ENCODE measurements around the gene TNFRSF11A. TPM values are rescaled to one million over a fixed set of nuclear protein-coding genes. Genes with fewer than 3 reads are reported as not detected.

Gene TNFRSF11A
- total RNA-seq, 2 experiments from 2014 or later, result 1.7 TPM

GRCh38 chr18:62341473-62341872 lies 16.4 kb downstream of the TNFRSF11A start:
- H3K27ac Mint-ChIP-seq, result no peak overlapping the region
- intact Hi-C loops (cut with DNase I, micrococcal nuclease), result no loop called here
- TF ChIP-seq, protein P1, sequence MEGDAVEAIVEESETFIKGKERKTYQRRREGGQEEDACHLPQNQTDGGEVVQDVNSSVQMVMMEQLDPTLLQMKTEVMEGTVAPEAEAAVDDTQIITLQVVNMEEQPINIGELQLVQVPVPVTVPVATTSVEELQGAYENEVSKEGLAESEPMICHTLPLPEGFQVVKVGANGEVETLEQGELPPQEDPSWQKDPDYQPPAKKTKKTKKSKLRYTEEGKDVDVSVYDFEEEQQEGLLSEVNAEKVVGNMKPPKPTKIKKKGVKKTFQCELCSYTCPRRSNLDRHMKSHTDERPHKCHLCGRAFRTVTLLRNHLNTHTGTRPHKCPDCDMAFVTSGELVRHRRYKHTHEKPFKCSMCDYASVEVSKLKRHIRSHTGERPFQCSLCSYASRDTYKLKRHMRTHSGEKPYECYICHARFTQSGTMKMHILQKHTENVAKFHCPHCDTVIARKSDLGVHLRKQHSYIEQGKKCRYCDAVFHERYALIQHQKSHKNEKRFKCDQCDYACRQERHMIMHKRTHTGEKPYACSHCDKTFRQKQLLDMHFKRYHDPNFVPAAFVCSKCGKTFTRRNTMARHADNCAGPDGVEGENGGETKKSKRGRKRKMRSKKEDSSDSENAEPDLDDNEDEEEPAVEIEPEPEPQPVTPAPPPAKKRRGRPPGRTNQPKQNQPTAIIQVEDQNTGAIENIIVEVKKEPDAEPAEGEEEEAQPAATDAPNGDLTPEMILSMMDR (IDR thresholded peaks at IDR 0.05), result no peak
- no peak overlapping the region for H3K4me3 Mint-ChIP-seq
- no peak overlapping the region for H3K4me3 ChIP-seq (ENCODE audit: low read length)
- H3K9me3 ChIP-seq (ENCODE audit: control insufficient read depth in 1 of 2, insufficient read depth in 1 of 2, low read length in 2 of 2), result no peaks in the 10 kb centered on the region
- no peaks in the 10 kb centered on the region for H3K36me3 ChIP-seq (ENCODE audit: insufficient read depth, low read length)
- peaks cover 5 to 6% of the 10 kb centered on the region in 2 experiments for H3K27me3 ChIP-seq (ENCODE audit: control insufficient read depth in 1 of 2, insufficient read depth in 2 of 2, low read length in 2 of 2)
- H3K4me1 ChIP-seq (ENCODE audit: insufficient read depth, low read length), result no peaks in the 10 kb centered on the region
- CTCF ChIA-PET, result no interaction called here
- POLR2A ChIA-PET, result no interaction called here
- H3K27me3 Mint-ChIP-seq, result peaks cover 16% of the 10 kb centered on the region
- ATAC-seq (ENCODE audit: poor library complexity) (no peak), DNase-seq (no peak)
- no peaks in the 10 kb centered on the region for H3K36me3 Mint-ChIP-seq (ENCODE audit: low read depth)
- H3K9me3 Mint-ChIP-seq, result no peaks in the 10 kb centered on the region
- H3K4me1 Mint-ChIP-seq (ENCODE audit: low read depth), result no peaks in the 10 kb centered on the region
- H3K27ac ChIP-seq (ENCODE audit: low read depth in 1 of 2, low read length in 2 of 2), result no peak overlapping the region

DNA sequence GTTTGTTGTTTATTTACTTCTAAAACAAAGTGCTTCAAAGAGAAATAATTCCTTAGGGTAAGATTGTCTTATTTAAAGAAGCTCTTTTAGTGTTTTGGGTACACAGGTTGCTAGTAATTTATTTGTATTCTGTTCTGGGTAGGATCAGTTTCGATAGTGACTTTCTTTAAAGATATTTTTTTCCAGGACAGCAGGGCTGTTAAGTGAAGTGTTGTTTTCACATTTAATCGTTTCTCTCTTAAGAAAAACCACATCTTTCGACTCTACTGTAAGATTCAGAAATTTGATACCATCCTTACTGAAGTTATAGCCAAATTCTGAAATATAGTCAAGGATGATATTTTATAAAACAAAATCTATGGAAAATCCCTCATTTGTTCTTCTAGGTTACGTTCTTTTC lies 17.8 kb downstream of the TNFRSF11A start:
- H3K4me3 ChIP-seq (ENCODE audit: low read length), result no peak overlapping the region
- no peaks in the 10 kb centered on the region for H3K4me1 ChIP-seq (ENCODE audit: insufficient read depth, low read length)
- H3K27ac ChIP-seq (ENCODE audit: low read depth in 1 of 2, low read length in 2 of 2), result no peak overlapping the region
- TF ChIP-seq, protein P1 (IDR thresholded peaks at IDR 0.05), result no peak
- no peaks in the 10 kb centered on the region for H3K36me3 Mint-ChIP-seq (ENCODE audit: low read depth)
- H3K27ac Mint-ChIP-seq, result no peak overlapping the region
- H3K27me3 ChIP-seq (ENCODE audit: control insufficient read depth in 1 of 2, insufficient read depth in 2 of 2, low read length in 2 of 2), result peaks cover 5 to 6% of the 10 kb centered on the region in 2 experiments
- intact Hi-C loops (cut with DNase I, micrococcal nuclease), result no loop called here
- DNase-seq (no peak), ATAC-seq (ENCODE audit: poor library complexity) (no peak)
- no peaks in the 10 kb centered on the region for H3K9me3 Mint-ChIP-seq
- ChIA-PET POLR2A (no interaction called here), CTCF (interaction anchor here (0.7 to 1.3 kb wide), 2 partner anchors 74 to 83 kb away, joined by 3 read pairs; no protein-coding TSS in a partner anchor)
- H3K4me1 Mint-ChIP-seq (ENCODE audit: low read depth), result no peaks in the 10 kb centered on the region
- H3K4me3 Mint-ChIP-seq, result no peak overlapping the region
- no peaks in the 10 kb centered on the region for H3K36me3 ChIP-seq (ENCODE audit: insufficient read depth, low read length)
- peaks cover 11% of the 10 kb centered on the region for H3K27me3 Mint-ChIP-seq
- no peaks in the 10 kb centered on the region for H3K9me3 ChIP-seq (ENCODE audit: control insufficient read depth in 1 of 2, insufficient read depth in 1 of 2, low read length in 2 of 2)

- H3K9me3 Mint-ChIP-seq, result no peaks in the 10 kb centered on the region
- no peaks in the 10 kb centered on the region for H3K4me1 Mint-ChIP-seq (ENCODE audit: low read depth)
- peaks cover 5 to 6% of the 10 kb centered on the region in 2 experiments for H3K27me3 ChIP-seq (ENCODE audit: control insufficient read depth in 1 of 2, insufficient read depth in 2 of 2, low read length in 2 of 2)
- DNase-seq (no peak), ATAC-seq (ENCODE audit: poor library complexity) (no peak)
- H3K27ac Mint-ChIP-seq, result no peak overlapping the region
- no peak overlapping the region for H3K4me3 Mint-ChIP-seq
- no peaks in the 10 kb centered on the region for H3K9me3 ChIP-seq (ENCODE audit: control insufficient read depth in 1 of 2, insufficient read depth in 1 of 2, low read length in 2 of 2)
- ChIA-PET CTCF (interaction anchor here (1.3 kb wide), 1 partner anchor 83 kb away, joined by 3 read pairs; no protein-coding TSS in a partner anchor), POLR2A (interaction anchor here (1.4 kb wide), 1 partner anchor 13 kb away, joined by 3 read pairs; no protein-coding TSS in a partner anchor)
- peaks cover 11% of the 10 kb centered on the region for H3K27me3 Mint-ChIP-seq
- intact Hi-C loops (cut with DNase I, micrococcal nuclease), result no loop called here
- TF ChIP-seq, protein P1 (IDR thresholded peaks at IDR 0.05), result no peak
- no peaks in the 10 kb centered on the region for H3K4me1 ChIP-seq (ENCODE audit: insufficient read depth, low read length)
- H3K27ac ChIP-seq (ENCODE audit: low read depth in 1 of 2, low read length in 2 of 2), result no peak overlapping the region
- H3K36me3 Mint-ChIP-seq (ENCODE audit: low read depth), result no peaks in the 10 kb centered on the region
- no peak overlapping the region for H3K4me3 ChIP-seq (ENCODE audit: low read length)
- no peaks in the 10 kb centered on the region for H3K36me3 ChIP-seq (ENCODE audit: insufficient read depth, low read length)
Observed at GRCh38 chr18:62343316-62343715, 18.2 kb downstream of the TNFRSF11A start.

Measured in CD4-positive, alpha-beta T cell (primary cell).